SK-N-DZ (cell line): ENCODE measurements around the gene APOH. TPM values are rescaled to one million over a fixed set of nuclear protein-coding genes. Genes with fewer than 3 reads are reported as not detected.
"Not testable (repeated sequence)": the region's sequence is repeated elsewhere in the genome, so short reads cannot be mapped to it uniquely, and the experiment has no call there.

Experiments
- DNase-seq: peaks from one replicate; pipeline ENCODE4 v3.0.0-alpha.2; 2015; ENCODE audit warnings: low spot score
- polyA plus RNA-seq, 2 experiments: library from polyadenylated mRNA; depleted of rRNA; stranded (reverse); fragments of >200 nt; gene quantifications; 2 replicates each; pipeline ENCODE4 v1.2.3, GENCODE V29; 2014

The APOH gene
- polyA plus RNA-seq (2014; cell fraction: cytosol; rRNA removed), result not detected in 2 replicates
- not detected in 2 replicates for polyA plus RNA-seq (2014; cell fraction: nucleus; rRNA removed)

DNA sequence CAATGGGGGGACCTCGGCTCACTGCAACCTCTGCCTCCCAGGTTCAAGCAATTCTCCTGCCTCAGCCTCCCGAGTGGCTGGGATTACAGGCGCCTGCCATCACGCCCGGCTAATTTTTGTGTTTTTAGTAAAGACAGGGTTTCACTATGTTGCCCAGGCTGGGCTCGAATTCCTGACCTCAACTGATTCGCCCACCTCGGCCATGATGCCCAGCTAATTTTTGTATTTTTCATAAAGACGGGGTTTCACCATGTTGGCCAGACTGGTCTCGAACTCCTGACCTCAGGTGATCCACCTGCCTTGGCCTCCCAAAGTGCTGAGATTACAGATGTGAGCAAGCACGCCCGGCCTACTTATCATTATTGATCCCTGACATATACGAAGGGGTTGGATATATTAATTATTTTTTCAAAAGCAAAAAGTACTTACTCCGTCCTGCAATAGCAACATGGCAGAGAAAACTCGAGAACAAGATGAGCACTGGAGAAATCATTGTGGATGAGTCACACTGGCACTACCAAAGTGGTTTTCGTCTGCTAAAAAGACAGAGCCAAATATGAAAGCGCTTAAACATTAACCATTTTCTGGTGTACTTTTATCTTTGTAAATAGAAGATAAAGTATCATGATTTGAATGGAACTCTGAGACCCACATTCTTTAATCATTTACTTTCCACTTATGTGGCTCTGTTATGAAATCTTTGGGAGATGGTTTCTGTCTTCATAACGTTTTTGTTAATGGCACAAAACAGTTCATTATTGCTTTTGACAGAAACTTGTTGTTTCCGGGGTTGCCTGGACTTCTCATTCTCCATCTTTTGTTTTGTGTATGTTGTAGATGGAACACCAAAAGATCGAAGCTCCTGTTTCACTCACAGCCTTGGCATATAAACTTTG, at the start of gene APOH:
APOH (minus strand) TSS at position 529 of the 896 bp plus-strand sequence; CDS start at position 493, 36 bp downstream.
- DNase-seq, result no peak

- no peak for DNase-seq
These were observed 48.0 kb upstream of the APOH start for GRCh38 chr17:66277191-66277590.

GRCh38 chr17:66276328-66276937, 47.2 kb upstream of the APOH start:
- DNase-seq, result peak; percentile 33

DNA sequence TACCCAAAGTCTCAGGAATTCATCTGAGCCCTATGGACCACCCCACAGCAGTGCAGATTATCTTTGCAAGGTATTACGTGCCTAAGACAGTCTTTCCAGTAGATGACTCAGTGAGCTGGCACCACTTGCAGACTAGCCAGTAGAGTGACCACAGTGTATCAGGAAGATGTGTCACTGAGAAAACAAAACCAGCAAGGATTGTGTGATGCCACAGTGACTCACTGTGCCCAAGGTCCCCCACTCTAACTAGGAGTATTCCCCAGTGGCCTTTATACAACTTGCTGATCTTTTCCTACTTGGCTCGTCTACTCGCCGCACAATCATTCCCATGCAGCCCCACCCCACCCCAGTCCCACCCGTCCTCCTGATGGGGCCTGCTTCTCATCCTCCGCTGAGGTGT, 46.4 kb upstream of the APOH start:
- DNase-seq, result no peak

DNA sequence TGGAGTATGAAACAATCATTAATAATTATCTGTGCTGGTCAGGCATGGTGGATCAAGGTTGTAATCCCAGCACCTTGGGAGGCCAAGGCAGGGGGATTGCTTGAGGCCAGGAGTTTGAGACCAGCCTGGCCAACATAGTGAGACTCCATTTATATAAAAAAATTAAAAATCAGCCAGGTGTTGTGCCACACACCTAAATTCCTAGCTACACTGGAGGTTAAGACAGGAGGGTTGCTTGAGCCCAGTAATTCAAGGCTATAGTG, 44.3 kb upstream of the APOH start:
- DNase-seq, result no peak

GRCh38 chr17:66272811-66273585, 43.8 kb upstream of the APOH start:
- DNase-seq, result no peak

- no peak for DNase-seq
These were observed 42.3 kb upstream of the APOH start for GRCh38 chr17:66271512-66271911.

DNA sequence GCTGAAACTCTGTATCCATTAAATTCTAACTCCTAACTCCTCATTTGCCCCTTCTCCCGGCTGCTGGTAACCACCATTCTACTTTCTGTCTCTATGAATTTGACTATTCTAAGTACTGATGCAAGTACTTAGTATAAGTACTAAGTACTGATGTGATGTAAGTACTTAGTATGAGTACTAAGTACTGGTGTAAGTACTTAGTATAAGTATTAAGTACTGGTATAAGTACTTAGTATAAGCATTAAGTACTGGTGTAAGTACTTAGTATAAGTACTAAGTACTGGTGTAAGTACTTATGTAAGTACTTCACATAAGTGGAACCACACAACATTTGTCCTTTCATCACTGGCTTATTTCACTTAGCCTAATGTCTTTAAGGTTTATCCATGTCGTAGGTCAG, 40.9 kb upstream of the APOH start:
- DNase-seq, result no peak

DNA sequence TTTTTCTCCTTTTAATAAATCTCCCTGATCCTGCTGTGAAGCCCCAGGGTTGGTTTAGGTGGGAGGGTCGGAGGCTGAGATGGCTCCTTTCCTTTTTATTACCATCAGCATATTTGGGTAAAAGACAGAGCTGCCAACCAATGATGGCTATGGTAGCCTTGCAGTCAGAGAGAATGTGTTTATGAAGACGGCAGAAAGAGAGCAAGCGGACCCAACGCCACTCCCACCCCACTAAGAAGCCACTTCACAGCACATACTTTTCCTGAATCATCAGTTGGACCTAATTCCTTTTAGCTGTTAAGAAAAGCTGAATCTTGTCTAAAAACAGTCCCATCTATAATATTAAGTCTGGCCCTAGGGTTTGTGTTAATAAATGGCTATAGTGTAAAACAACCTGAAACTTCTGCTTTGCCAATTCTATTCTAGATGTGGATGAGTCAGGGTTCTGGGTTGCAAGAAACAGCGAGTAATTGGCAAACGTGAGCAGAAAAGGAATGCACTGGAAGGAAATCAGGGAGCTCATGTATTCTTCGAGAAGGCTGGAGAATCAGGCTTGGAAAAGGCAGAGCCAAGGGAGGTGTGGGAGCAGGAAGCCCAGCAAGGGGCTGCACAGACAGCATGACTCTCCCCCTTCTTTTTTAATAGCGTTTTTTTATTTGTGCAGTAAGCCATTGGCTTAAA, 39.2 kb upstream of the APOH start:
- DNase-seq, result no peak

GRCh38 chr17:66264696-66265095, 35.5 kb upstream of the APOH start:
- DNase-seq, result no peak

DNA sequence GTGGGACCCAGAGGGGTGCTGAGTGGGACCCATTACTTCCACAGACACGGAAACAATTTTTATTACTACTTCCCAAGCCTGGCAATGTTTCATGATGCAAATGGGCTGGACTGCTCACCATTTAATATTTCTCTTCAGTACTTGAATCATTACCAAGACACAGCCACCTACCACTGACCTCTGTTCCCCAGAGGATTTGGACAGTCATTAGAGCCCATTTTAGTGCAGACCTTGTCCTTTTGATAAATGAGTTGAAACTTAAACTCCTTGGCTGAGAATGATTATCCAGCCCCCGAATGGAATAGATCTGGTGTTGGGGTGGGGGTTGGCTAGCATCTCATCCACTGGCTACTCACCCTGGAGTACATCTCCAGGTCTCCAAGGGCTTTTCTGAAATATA, 33.6 kb upstream of the APOH start:
- DNase-seq, result no peak

GRCh38 chr17:66260688-66261087, 31.5 kb upstream of the APOH start:
- DNase-seq, result no peak

DNA sequence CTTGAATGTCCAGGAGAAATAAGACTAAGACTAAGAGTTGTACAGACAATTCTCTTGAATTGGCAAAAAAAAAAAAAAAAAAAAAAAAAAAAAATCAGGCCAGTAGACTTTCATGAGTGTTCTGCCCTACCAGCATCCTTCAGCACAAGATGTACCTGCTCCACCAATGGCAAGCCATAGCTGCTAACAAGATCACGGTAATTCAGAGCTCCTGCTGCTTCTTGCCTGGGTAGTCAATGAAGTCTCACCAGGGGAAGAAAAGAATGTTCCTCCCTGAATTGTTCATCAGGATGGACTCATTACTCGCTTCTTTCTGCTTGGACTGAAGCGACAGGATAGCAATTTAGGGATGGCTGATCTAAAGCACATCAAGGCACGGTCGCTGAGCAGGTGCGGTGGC, 31.1 kb upstream of the APOH start:
- no peak for DNase-seq

- DNase-seq, result peak; percentile 57
These were observed 26.3 kb upstream of the APOH start for GRCh38 chr17:66255527-66255971.

GRCh38 chr17:66255112-66255511, 25.9 kb upstream of the APOH start:
- DNase-seq, result peak; percentile 84

DNA sequence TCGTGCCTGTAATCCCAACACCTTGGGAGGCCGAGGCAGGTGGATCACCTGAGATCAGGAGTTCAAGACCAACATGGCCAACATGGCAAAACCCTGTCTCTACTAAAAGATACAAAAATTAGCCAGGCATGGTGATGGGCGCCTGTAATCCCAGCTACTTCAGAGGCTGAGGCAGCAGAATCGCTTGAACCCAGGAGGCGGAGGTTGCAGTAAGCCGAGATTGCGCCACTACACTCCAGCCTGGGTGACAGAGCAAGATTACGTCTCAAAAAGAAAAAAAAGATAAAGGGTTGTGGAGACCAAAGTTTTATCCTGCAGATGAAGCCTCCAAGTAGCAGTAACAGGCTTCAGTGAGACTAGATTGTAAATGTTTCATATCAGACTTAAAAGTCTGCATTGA, 24.2 kb upstream of the APOH start:
- not testable (repeated sequence) for DNase-seq

DNA sequence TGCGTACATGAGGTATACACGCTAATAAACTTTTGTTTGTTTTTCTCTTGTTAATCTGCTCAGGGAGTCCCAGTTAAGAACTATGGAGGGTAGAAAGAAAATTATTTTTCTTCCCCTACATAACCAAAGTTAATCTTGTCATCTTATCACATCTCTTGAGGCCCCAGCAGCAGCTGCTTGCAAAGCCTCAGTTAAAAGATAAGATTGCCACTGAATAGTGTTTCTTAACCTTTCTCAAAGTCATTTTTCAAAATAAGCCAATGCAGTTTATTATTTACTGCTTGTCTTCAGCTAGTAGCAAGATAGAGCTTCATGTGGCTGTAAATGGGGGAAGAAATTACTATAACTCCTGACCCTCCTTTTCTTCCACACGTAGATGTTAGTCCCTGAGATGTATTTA, 21.5 kb upstream of the APOH start:
- DNase-seq, result peak; percentile 40

GRCh38 chr17:66248285-66248684, 19.1 kb upstream of the APOH start:
- DNase-seq, result no peak

DNA sequence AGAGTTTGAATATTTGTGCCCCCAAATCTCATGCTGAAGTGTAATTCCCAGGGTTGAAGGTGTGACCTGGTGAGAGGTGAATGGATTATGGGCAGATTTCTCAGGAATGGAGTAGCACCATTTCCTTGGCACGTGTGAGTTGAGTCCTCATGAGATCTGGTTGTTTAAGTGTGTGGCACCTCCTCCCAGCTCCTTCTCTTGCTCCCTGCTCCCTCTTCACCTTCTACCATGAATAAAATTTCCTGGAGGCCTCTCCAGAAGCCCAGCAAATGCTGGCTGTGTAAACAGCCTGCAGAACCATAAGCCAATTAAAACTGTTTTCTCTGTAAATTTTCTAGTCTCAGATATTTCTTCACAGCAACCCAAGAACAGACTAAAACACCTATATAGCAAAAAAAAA, 12.6 kb upstream of the APOH start:
- no peak for DNase-seq

GRCh38 chr17:66240630-66241029, 11.4 kb upstream of the APOH start:
- no peak for DNase-seq

- DNase-seq, result no peak
These were observed 10.8 kb upstream of the APOH start for GRCh38 chr17:66240013-66240412.
